H1 (cell line): ENCODE results near the gene OPRD1. TPM values are rescaled to one million over a fixed set of nuclear protein-coding genes. Genes with fewer than 3 reads are reported as not detected.

Source experiments
- CTCF ChIA-PET: fragments of 300-600 bp; sonication (Branson Sonifier 250); formaldehyde crosslinking; loops from one replicate; lab custom pipeline; 2021; ENCODE audit not compliant: partially characterized antibody; lab: Charles Lee
- POLR2A ChIA-PET: fragments of 300-600 bp; sonication (Branson Sonifier 250); formaldehyde crosslinking; loops from one replicate; lab custom pipeline; 2021; ENCODE audit warnings: inconsistent platforms; ENCODE audit not compliant: partially characterized antibody; lab: Charles Lee
- DNase-seq, 2 experiments: peaks; one replicate each; pipeline versions ENCODE4 v3.0.0 to v3.0.0-alpha.2; 2010 to 2022; ENCODE audit warnings: low spot score in 2 of 2, low read depth in 1 of 2, mixed read lengths in 1 of 2
- FAIRE-seq: peaks from 2 replicates; lab custom pipeline; 2011; peaks lifted over from hg19 to GRCh38; lab: Jason Lieb, UNC
- H2AFZ ChIP-seq: 2 replicates; pipeline ENCODE4 v1.8.1; 2012; ENCODE audit warnings: low read length, inconsistent platforms
- H2AK5ac ChIP-seq: 2 replicates; pipeline ENCODE4 v1.6.1; 2013; ENCODE audit warnings: low read depth, low read length
- H2BK120ac ChIP-seq: replicated peaks from 2 replicates; pipeline ENCODE3; 2013; ENCODE audit warnings: low read depth, low read length, inconsistent platforms
- H2BK12ac ChIP-seq: 2 replicates; pipeline ENCODE4 v1.6.1; 2013; ENCODE audit warnings: low read depth, low read length
- H2BK15ac ChIP-seq: 2 replicates; pipeline ENCODE4 v1.6.1; 2013; ENCODE audit warnings: low read length
- H2BK20ac ChIP-seq: 2 replicates; pipeline ENCODE4 v1.6.1; 2013; ENCODE audit warnings: low read length
- H2BK5ac ChIP-seq: 2 replicates; pipeline ENCODE4 v1.6.1; 2013; ENCODE audit warnings: low read depth, low read length
- H3K14ac ChIP-seq: 2 replicates; pipeline ENCODE4 v1.6.1; 2013; ENCODE audit warnings: inconsistent platforms; ENCODE audit not compliant: insufficient read length
- H3K18ac ChIP-seq: 2 replicates; pipeline ENCODE4 v1.6.1; 2013; ENCODE audit warnings: low read length; ENCODE audit errors: extremely low read depth
- H3K23ac ChIP-seq: 2 replicates; pipeline ENCODE4 v1.6.1; 2013; ENCODE audit warnings: inconsistent platforms; ENCODE audit not compliant: insufficient read length
- H3K23me2 ChIP-seq: 2 replicates; pipeline ENCODE4 v1.6.1; 2013; ENCODE audit warnings: low read depth, low read length
- H3K27ac ChIP-seq: 2 replicates; pipeline ENCODE4 v1.6.1; 2011; ENCODE audit warnings: low read depth, low read length, inconsistent platforms
- H3K27me3 ChIP-seq, 4 experiments: replicated peaks in 1 of 4; 1 replicate in 1 of 4; 2 replicates in 3 of 4; pipeline versions ENCODE4 v1.6.1 to v1.8.1; 2011 to 2013; ENCODE audit warnings: low read length in 3 of 4, mild to moderate bottlenecking in 3 of 4, inconsistent platforms in 2 of 4, mixed read lengths in 2 of 4, moderate library complexity in 1 of 4; ENCODE audit not compliant: control insufficient read depth in 3 of 4, insufficient read depth in 3 of 4; ENCODE audit errors: extremely low read depth in 1 of 4
- H3K36me3 ChIP-seq, 4 experiments: 2 replicates each; pipeline versions ENCODE4 v1.6.1 to v1.8.1; 2011 to 2013; ENCODE audit warnings: mild to moderate bottlenecking in 4 of 4, low read length in 3 of 4, moderate library complexity in 2 of 4, control low read depth in 1 of 4, inconsistent platforms in 1 of 4; ENCODE audit not compliant: insufficient read depth in 4 of 4, control insufficient read depth in 2 of 4
- H3K4ac ChIP-seq: replicated peaks from 2 replicates; pipeline ENCODE3; 2013; ENCODE audit warnings: low read length, low read depth, mixed read lengths, inconsistent platforms; ENCODE audit not compliant: insufficient read length
- H3K4me1 ChIP-seq, 4 experiments: replicated peaks in 1 of 4; 1 replicate in 1 of 4; 2 replicates in 3 of 4; pipeline versions ENCODE4 v1.6.1 to v1.8.1; 2011 to 2013; ENCODE audit warnings: low read length in 3 of 4, inconsistent platforms in 2 of 4, mixed read lengths in 1 of 4; ENCODE audit not compliant: insufficient read depth in 4 of 4, control insufficient read depth in 3 of 4
- H3K4me2 ChIP-seq, 2 experiments: 2 replicates each; pipeline versions ENCODE4 v1.6.1 to v1.8.1; 2011 to 2013; ENCODE audit warnings: low read depth in 2 of 2, low read length in 2 of 2, control low read depth in 1 of 2, inconsistent platforms in 1 of 2, mild to moderate bottlenecking in 1 of 2; ENCODE audit not compliant: insufficient read depth in 1 of 2
- H3K4me3 ChIP-seq, 4 experiments: fragments of 200-600, 300-600 bp in 1 of 4; sonication (generic), shearing (Covaris generic), sonication (Bioruptor Twin) in 1 of 4; 2 replicates each; pipeline versions ENCODE4 v1.5.1 to v1.8.1; 2011 to 2016; ENCODE audit warnings: low read length in 4 of 4, low read depth in 3 of 4, control low read depth in 2 of 4, inconsistent platforms in 2 of 4, mild to moderate bottlenecking in 2 of 4, mixed read lengths in 1 of 4, moderate library complexity in 1 of 4; ENCODE audit not compliant: insufficient read depth in 2 of 4; ENCODE audit errors: extremely low read depth in 1 of 4
- H3K56ac ChIP-seq: replicated peaks from 2 replicates; pipeline ENCODE3; 2013; ENCODE audit warnings: low read depth, mild to moderate bottlenecking, mixed read lengths, low read length, inconsistent platforms; ENCODE audit not compliant: insufficient read length
- H3K79me1 ChIP-seq: 2 replicates; pipeline ENCODE4 v1.6.1; 2013; ENCODE audit warnings: low read depth, low read length, control low read depth
- H3K79me2 ChIP-seq, 2 experiments: 2 replicates each; pipeline versions ENCODE4 v1.6.1 to v1.8.1; 2012 to 2013; ENCODE audit warnings: low read length in 2 of 2, mild to moderate bottlenecking in 2 of 2, inconsistent platforms in 1 of 2; ENCODE audit not compliant: insufficient read depth in 2 of 2, control insufficient read depth in 1 of 2
- H3K9ac ChIP-seq, 4 experiments: replicated peaks in 1 of 4; 1 replicate in 1 of 4; 2 replicates in 3 of 4; pipeline versions ENCODE4 v1.6.1 to v1.8.1; 2011 to 2013; ENCODE audit warnings: low read depth in 3 of 4, low read length in 3 of 4, control low read depth in 2 of 4, mild to moderate bottlenecking in 2 of 4, moderate library complexity in 2 of 4, inconsistent platforms in 1 of 4; ENCODE audit errors: extremely low read depth in 1 of 4
- H3K9me3 ChIP-seq, 2 experiments: 2 replicates each; pipeline versions ENCODE4 v1.6.1 to v1.8.1; 2012 to 2013; ENCODE audit warnings: mild to moderate bottlenecking in 2 of 2, moderate library complexity in 2 of 2, control low read depth in 1 of 2, inconsistent platforms in 1 of 2, low read depth in 1 of 2, low read length in 1 of 2, mixed read lengths in 1 of 2; ENCODE audit not compliant: insufficient read depth in 2 of 2
- H4K20me1 ChIP-seq, 2 experiments: replicated peaks in 1 of 2; 2 replicates each; pipeline versions ENCODE3 to v1.8.1; 2011 to 2013; ENCODE audit warnings: inconsistent platforms in 2 of 2, low read length in 2 of 2, mild to moderate bottlenecking in 1 of 2; ENCODE audit not compliant: insufficient read depth in 2 of 2, control insufficient read depth in 1 of 2
- H4K5ac ChIP-seq: 2 replicates; pipeline ENCODE4 v1.6.1; 2013; ENCODE audit warnings: low read length, low read depth, mixed read lengths, inconsistent platforms; ENCODE audit not compliant: insufficient read length
- H4K8ac ChIP-seq: 2 replicates; pipeline ENCODE4 v1.8.0; 2013; ENCODE audit warnings: mild to moderate bottlenecking, moderate library complexity, low read length, inconsistent platforms; ENCODE audit not compliant: insufficient read depth; ENCODE audit errors: extremely low read depth
- H4K91ac ChIP-seq: replicated peaks from 2 replicates; pipeline ENCODE3; 2013; ENCODE audit warnings: low read length, mixed read lengths, inconsistent platforms; ENCODE audit not compliant: insufficient read length
- KDM1A ChIP-seq: fragments of 200-600, 300-600 bp; sonication (generic); IDR thresholded peaks from 2 replicates; pipeline ENCODE4 v1.7.1; 2016; ENCODE audit warnings: mild to moderate bottlenecking, low read length, borderline replicate concordance
- SAP30 ChIP-seq: fragments of 300-600 bp; sonication (generic); IDR thresholded peaks from 2 replicates; pipeline ENCODE4 v1.7.1; 2012; ENCODE audit warnings: low read length, moderate library complexity, mild to moderate bottlenecking, inconsistent platforms; ENCODE audit not compliant: insufficient read depth, insufficient replicate concordance
- USF2 ChIP-seq: IDR thresholded peaks from 2 replicates; pipeline ENCODE4 v1.6.1; 2011; ENCODE audit warnings: low read length, improper control_type of control experiment
- WGBS, 2 experiments: shearing (Covaris generic) in 1 of 2; methylation state at CpG; one replicate each; pipeline versions ENCODE4 v1.1.6 to v1.1.7; 2013 to 2015; ENCODE audit warnings: low lambda C conversion rate in 2 of 2, mixed read lengths in 2 of 2, inconsistent platforms in 1 of 2, low coverage in 1 of 2, missing lambda C conversion rate in 1 of 2; ENCODE audit not compliant: insufficient replicate concordance in 2 of 2, insufficient coverage in 1 of 2, insufficient read length in 1 of 2; ENCODE audit errors: extremely low coverage in 1 of 2, missing lambda C conversion rate in 1 of 2; 5-methylcytosine and 5-hydroxymethylcytosine counted together
- polyA plus RNA-seq, 7 experiments: library from polyadenylated mRNA; depleted of rRNA in 3 of 7; stranded (reverse) in 5 of 7; unstranded in 2 of 7; fragments of >200 nt in 5 of 7; fragments of 200-250 nt in 2 of 7; gene quantifications; 1 replicate in 5 of 7; 2 replicates in 1 of 7; 4 replicates in 1 of 7; pipeline versions ENCODE4 v1.2.1 to v1.2.3, GENCODE V29; 2011 to 2013; ENCODE audit warnings: missing spikeins in 2 of 7, mixed read lengths in 2 of 7
- total RNA-seq: library from RNA; stranded (reverse); fragmentation: NEBNext Ultra II Directional; extraction: Animal tissue kit (Norgen Biotek cat#: 25700); gene quantifications from 2 replicates; pipeline ENCODE4 v1.2.1, GENCODE V29; 2021

Gene OPRD1
- total and polyA plus RNA-seq, 2 of the 8 experiments (the other 6 are each of a cell fraction or from before 2014, with no cell fraction given) = 2.6 to 3.7 TPM

- Histone ChIP-seq H3K4me1 (peaks cover 0 to 3% (median 0%) of the 10 kb centered on the region in 4 experiments; a peak in 4 of 7 replicates), H3K27me3 (no peaks in the 10 kb centered on the region), H3K4me2 (no peak overlapping the region), H2AFZ (no peak overlapping the region), H3K23ac (no peak overlapping the region), H3K4me3 (no peak overlapping the region), H3K79me1 (no peaks in the 10 kb centered on the region), H3K56ac (no peak overlapping the region), H3K18ac (peak overlapping the region; percentile 51; the same call in 1 of the 2 replicates), H2BK20ac (peak overlapping the region; percentile 93; the same call in 1 of the 2 replicates), H3K9me3 (peaks cover 0 to 2% of the 10 kb centered on the region in 2 experiments; a peak in 2 of 4 replicates), H3K14ac (no peak overlapping the region), H4K8ac (no peak overlapping the region), H3K79me2 (no peaks in the 10 kb centered on the region), H3K9ac (no peak overlapping the region), H3K4ac (peak overlapping the region; percentile 27), H4K20me1 (no peaks in the 10 kb centered on the region), H2BK15ac (peak overlapping the region; percentile 65; the same call in 1 of the 2 replicates), H3K27ac (no peak overlapping the region), H4K5ac (no peak overlapping the region), H2BK120ac (peak overlapping the region; percentile 30), H3K36me3 (no peaks in the 10 kb centered on the region), H3K23me2 (no peaks in the 10 kb centered on the region), H2AK5ac (no peak overlapping the region), H4K91ac (peak overlapping the region; percentile 13), H2BK5ac (peak overlapping the region; percentile 46; the same call in 1 of the 2 replicates), H2BK12ac (peak overlapping the region; percentile 81; the same call in 1 of the 2 replicates)
- DNase-seq (no peak), FAIRE-seq (no peak)
- no peak for TF ChIP-seq USF2
- TF ChIP-seq SAP30 = no peak
- TF ChIP-seq KDM1A = peak; percentile 67; the same call in 1 of the 2 replicates
- ChIA-PET CTCF (interaction anchor here (1.6 to 2.6 kb wide), 4 partner anchors 11 to 73 kb away, joined by 5 to 16 read pairs (median 6); no protein-coding TSS in a partner anchor), POLR2A (interaction anchor here (1.6 kb wide), 1 partner anchor 13 kb away, joined by 4 read pairs; no protein-coding TSS in a partner anchor)
- WGBS, 2 experiments = 95% methylated on average over 3 of the region's 3 CpGs; no CpG with 5 or more reads in 1 of the 2 experiments
Measured at GRCh38 chr1:28803662-28804061, 8.3 kb upstream of the OPRD1 start.
